ENCODE data around the gene PIGU.
A peak's percentile ranks its signal among the peaks of the same experiment; 100 is the strongest.

PIGU gene

GRCh38 chr20:34566978-34567891 lies 109.7 kb downstream of the PIGU start:
- ChIA-PET POLR2A (interaction anchor here (0.6 kb wide), 1 partner anchor 108 kb away, joined by 4 read pairs; no protein-coding TSS in a partner anchor), CTCF (interaction anchor here (0.6 to 0.7 kb wide), 2 partner anchors 203 to 436 kb away, joined by 3 read pairs; no protein-coding TSS in a partner anchor)
- TF ChIP-seq ZNF555 (tag by site-specific recombination; conservative IDR thresholded peaks at IDR 0.05) (no peak), ZNF366 (tag by site-specific recombination; conservative IDR thresholded peaks at IDR 0.05) (0 out of 2 replicates have a peak, but pooled peaks have one; percentile 15), REST (tag by site-specific recombination; IDR thresholded peaks at IDR 0.05) (0 out of 2 replicates have a peak, but pooled peaks have one; percentile 31), ZNF23 (tag by site-specific recombination; IDR thresholded peaks at IDR 0.05; ENCODE audit: borderline replicate concordance) (no peak), EGR2 (tag by site-specific recombination; IDR thresholded peaks at IDR 0.05; ENCODE audit: low read depth) (0 out of 2 replicates have a peak, but pooled peaks have one; percentile 6)
- H3K4me1 ChIP-seq (ENCODE audit: control insufficient read depth, insufficient read depth, low read length): no peaks in the 10 kb centered on the region
- peaks cover 0 to 3% of the 10 kb centered on the region in 2 experiments; a peak in 2 of 3 replicates for H3K36me3 ChIP-seq (ENCODE audit: control insufficient read depth in 2 of 2, insufficient read depth in 1 of 2, low read length in 2 of 2)
- no peaks in the 10 kb centered on the region for H3K9me3 ChIP-seq (ENCODE audit: control insufficient read depth, insufficient read depth, low read depth, low read length)
- H3K4me3 ChIP-seq (ENCODE audit: low read depth, low read length): no peak overlapping the region
- no peak overlapping the region for H3K27ac ChIP-seq (ENCODE audit: extremely low read depth, low read depth, low read length)

- Histone ChIP-seq H3K4me3 (ENCODE audit: low read depth, low read length) (no peak overlapping the region), H3K9me3 (ENCODE audit: control insufficient read depth, insufficient read depth, low read depth, low read length) (no peaks in the 10 kb centered on the region), H3K27ac (ENCODE audit: extremely low read depth, low read depth, low read length) (no peak overlapping the region), H3K4me1 (ENCODE audit: control insufficient read depth, insufficient read depth, low read length) (no peaks in the 10 kb centered on the region), H3K36me3 (ENCODE audit: control insufficient read depth in 2 of 2, insufficient read depth in 1 of 2, low read length in 2 of 2) (peaks cover 0 to 6% of the 10 kb centered on the region in 2 experiments; a peak in 2 of 3 replicates)
- CTCF ChIA-PET: interaction anchor here (0.6 to 1.3 kb wide), 2 partner anchors 9 to 28 kb away, joined by 3 to 5 read pairs; no protein-coding TSS in a partner anchor
- POLR2A ChIA-PET: no interaction called here
- TF ChIP-seq TCF7L2 (IDR thresholded peaks at IDR 0.05; ENCODE audit: borderline replicate concordance, low read depth, low read length): no peak
- TF ChIP-seq RBAK (tag by site-specific recombination; IDR thresholded peaks at IDR 0.05): no peak
- TF ChIP-seq ZNF280C (tag by site-specific recombination; IDR thresholded peaks at IDR 0.05): no peak
- peak; percentile 20; the same call in 1 of the 2 replicates for TF ChIP-seq ZNF341 (tag by site-specific recombination; IDR thresholded peaks at IDR 0.05; ENCODE audit: low read depth)
- TF ChIP-seq ZNF292 (tag by site-specific recombination; IDR thresholded peaks at IDR 0.05; ENCODE audit: borderline replicate concordance, low read depth): no peak
- no peak for TF ChIP-seq ZSCAN30 (tag by site-specific recombination; IDR thresholded peaks at IDR 0.05)
- no peak for TF ChIP-seq BCL6B (tag by site-specific recombination; IDR thresholded peaks at IDR 0.05)
These were observed 112.1 kb downstream of the PIGU start for GRCh38 chr20:34564833-34565232.

Data from HEK293 (cell line).